Measurements from ENCODE around the gene CALCOCO2.

Gene CALCOCO2

DNA sequence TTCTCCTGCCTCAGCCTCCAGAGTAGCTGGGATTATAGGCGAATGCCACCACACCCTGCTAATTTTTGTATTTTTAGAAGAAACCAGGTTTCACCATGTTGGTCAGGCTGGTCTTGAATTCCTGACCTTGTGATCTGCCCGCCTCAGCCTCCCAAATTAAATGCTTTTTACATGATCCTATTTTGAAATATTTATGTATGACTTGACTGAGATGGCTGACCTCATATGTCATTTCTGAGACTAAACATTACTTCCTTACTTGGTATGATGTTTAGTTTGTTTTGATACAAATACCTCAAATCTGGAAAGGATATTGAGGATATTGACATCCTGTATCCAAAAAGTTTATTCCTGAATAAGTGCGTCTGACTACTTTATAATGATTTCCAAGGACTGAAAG lies 11.9 kb downstream of the CALCOCO2 start:
- TF ChIP-seq, protein P1, sequence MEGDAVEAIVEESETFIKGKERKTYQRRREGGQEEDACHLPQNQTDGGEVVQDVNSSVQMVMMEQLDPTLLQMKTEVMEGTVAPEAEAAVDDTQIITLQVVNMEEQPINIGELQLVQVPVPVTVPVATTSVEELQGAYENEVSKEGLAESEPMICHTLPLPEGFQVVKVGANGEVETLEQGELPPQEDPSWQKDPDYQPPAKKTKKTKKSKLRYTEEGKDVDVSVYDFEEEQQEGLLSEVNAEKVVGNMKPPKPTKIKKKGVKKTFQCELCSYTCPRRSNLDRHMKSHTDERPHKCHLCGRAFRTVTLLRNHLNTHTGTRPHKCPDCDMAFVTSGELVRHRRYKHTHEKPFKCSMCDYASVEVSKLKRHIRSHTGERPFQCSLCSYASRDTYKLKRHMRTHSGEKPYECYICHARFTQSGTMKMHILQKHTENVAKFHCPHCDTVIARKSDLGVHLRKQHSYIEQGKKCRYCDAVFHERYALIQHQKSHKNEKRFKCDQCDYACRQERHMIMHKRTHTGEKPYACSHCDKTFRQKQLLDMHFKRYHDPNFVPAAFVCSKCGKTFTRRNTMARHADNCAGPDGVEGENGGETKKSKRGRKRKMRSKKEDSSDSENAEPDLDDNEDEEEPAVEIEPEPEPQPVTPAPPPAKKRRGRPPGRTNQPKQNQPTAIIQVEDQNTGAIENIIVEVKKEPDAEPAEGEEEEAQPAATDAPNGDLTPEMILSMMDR (conservative IDR thresholded peaks at IDR 0.05; ENCODE audit: low read depth, low read length) = no peak
- no peak overlapping the region for H3K4me3 ChIP-seq (ENCODE audit: low read length)
- DNase-seq (ENCODE audit: low read depth) = no peak

DNA sequence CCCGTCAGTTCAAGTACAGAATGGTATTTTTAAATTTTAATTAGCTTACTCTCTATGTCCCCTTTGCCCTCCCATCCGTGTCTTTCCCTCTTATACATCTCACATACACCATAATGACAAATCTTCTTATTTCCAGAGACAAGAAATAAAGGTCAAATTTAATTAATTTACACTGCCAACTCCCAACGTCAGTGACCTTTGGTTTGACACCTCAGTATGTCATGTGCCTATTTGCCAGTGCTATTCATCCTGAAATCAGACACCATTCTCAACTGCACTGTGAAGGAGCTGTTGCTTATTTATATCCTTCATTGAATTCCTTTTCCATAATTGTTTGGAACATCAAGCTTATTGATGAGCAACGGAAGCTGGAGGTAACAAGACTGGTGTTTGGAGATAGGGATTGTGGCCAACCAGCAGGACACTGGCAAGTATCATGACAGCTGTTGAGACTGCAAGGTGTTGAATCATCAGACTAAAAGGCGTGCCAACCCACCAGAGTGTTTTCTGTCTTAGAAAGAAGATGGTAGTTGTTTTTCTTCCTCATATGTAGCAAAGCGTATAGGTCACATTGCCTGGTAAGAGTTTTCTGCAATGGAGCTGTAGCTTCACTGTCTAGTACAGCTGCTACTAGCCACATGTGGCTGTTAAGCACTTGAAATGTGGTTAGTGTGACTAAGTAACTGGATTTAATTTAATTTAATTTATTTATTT lies 12.5 kb downstream of the CALCOCO2 start:
- TF ChIP-seq, protein P1 (conservative IDR thresholded peaks at IDR 0.05; ENCODE audit: low read depth, low read length) = no peak
- DNase-seq (ENCODE audit: low read depth) = no peak
- H3K4me3 ChIP-seq (ENCODE audit: low read length) = no peak overlapping the region

DNA sequence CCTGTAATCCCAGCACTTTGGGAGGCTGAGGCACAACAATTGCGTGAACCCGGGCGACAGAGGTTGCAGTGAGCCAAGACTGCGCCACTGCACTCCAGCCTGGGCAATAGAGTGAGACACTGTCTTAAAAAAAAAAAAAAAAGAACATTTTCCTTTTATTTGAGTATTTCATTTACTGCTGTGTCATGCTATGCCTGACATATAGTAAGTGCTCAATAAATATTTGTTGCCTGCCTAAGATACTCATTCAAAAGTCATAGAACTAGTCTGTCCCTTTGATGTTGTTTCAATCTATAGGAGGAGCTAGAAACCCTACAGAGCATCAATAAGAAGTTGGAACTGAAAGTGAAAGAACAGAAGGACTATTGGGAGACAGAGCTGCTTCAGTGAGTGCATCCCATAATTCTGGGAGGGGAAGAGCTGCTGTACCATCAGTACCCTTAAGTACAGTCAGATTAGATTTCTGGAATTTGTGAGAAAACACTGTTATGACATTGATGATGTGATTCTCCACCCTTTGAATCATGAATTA lies 20.0 kb downstream of the CALCOCO2 start:
- TF ChIP-seq, protein P1 (conservative IDR thresholded peaks at IDR 0.05; ENCODE audit: low read depth, low read length) = no peak
- no peak for DNase-seq (ENCODE audit: low read depth)
- H3K4me3 ChIP-seq (ENCODE audit: low read length) = no peak overlapping the region

DNA sequence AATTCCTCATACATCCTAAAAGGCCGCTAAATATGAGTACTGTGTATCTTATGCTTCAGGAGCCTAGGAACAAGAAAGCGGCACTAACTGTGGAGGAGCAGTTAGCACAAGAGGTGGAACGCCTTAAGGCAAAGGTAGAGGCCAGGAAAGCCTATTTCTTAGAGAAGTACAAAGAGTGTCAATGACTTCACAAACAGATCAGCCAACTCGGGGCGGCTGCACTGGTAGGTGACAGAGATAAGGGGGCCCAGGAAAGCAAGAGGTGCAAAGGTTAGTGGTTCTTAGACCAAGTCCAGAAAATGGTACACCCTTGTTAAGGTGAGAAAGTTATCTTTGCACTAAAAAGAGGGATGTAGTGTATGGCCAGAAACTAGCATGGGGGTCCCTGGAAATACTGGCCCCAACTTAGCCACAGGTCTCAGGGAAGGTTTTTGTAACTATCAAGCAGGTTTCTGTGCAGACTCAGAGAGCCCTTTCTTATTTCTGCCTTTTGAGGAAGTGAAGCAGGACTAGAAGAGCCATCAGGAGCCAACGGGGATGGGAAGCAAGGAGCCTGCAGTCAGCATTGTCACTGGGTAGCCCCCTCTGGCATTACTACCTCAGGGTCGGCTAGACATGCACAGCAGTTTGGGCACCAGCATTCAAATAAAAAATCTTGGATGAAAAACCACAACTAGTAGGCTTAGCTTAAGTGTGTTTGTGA lies 24.1 kb downstream of the CALCOCO2 start:
- TF ChIP-seq, protein P1 (conservative IDR thresholded peaks at IDR 0.05; ENCODE audit: low read depth, low read length) = no peak
- DNase-seq (ENCODE audit: low read depth) = no peak

DNA sequence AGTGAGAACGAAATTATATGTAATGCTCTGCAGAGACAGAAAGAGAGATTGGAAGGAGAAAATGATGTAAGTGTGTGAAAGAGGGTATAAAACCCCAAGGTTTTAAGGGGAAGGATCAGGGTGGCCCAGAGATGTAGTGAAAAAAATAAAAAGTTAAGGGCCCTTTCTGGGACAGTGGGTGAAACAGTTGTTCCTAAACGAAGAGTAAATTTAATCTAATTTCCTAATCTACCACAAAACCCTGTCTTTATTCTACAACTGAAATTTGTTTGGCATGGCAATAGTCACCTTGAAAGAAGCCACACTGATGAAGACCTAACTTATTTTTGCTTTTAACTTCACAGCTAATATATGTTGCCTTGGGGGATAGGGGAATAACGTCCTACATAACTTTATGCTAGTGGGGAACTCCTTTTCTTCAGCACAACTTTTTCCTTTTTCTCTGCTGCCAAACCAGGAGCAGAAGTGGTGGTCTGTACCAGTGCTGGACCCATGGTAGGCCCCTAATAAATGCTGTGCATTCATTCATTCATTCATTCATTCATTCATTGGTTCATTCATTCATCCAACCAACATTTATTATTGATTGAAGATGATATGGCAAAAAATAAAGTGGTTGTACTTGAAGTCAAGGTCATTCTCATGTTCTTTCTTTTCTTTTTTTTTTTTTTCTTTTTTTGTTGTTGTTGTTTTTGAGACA lies 25.4 kb downstream of the CALCOCO2 start:
- no peak for DNase-seq (ENCODE audit: low read depth)
- TF ChIP-seq, protein P1 (conservative IDR thresholded peaks at IDR 0.05; ENCODE audit: low read depth, low read length) = no peak
- no peak overlapping the region for H3K4me3 ChIP-seq (ENCODE audit: low read length)

More for the DNA sequence above, 24.1 kb downstream of the CALCOCO2 start:
- H3K4me3 ChIP-seq (ENCODE audit: low read length) = no peak overlapping the region

DNA sequence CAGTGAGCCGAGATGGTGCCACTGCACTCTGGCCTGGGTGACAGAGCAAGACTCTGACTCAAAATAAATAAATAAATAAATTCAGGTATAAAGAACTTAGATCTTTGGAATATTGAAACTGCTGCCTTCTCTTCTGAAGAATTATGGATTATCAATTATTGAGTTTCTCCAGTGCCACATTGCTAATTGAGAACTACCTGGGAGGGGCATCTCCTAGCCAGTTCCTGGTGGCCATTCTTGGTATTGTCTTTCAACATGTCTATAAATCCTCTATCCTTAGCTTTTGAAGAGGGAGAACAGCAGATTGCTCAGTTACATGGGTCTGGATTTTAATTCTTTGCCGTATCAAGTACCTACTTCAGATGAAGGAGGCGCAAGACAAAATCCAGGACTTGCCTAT lies 29.2 kb downstream of the CALCOCO2 start:
- TF ChIP-seq, protein P1 (conservative IDR thresholded peaks at IDR 0.05; ENCODE audit: low read depth, low read length) = peak; percentile 29
- DNase-seq (ENCODE audit: low read depth) = no peak

More for the DNA sequence above, 29.2 kb downstream of the CALCOCO2 start:
- H3K4me3 ChIP-seq (ENCODE audit: low read length) = no peak overlapping the region

All from retinal pigment epithelial cell (primary cell).